Measurements from ENCODE around the gene SETX.

DNA sequence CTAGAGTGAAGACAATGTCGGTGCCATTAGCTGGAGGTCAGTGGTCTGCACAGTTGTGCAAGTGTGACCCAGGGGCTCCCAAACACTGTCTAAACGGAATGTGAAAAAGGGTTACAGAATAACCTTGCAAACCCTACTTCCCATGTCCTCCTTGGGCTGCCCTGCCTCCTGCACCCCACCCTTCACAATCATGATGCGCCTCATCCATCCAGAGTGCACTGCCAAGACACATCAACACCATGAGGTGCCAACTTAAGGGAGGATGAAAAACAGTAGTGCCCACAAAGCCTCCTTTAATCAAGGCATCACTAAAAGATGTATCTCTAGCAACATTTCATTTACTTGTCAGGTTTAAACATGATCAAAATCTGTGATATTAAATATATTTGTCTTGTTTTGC lies 87.1 kb downstream of the SETX start:
- TF ChIP-seq PCBP2 (optimal IDR thresholded peaks at IDR 0.05; ENCODE audit: low read depth, low read length, poor library complexity, severe bottlenecking) (no peak), TEAD2 (CRISPR knock-in tag; IDR thresholded peaks at IDR 0.05) (no peak), STAT5B (CRISPR knock-in tag; IDR thresholded peaks at IDR 0.05) (no peak), ZNF550 (CRISPR knock-in tag; IDR thresholded peaks at IDR 0.05; ENCODE audit: borderline replicate concordance) (no peak), POLR2A (IDR thresholded peaks at IDR 0.05; ENCODE audit: insufficient read depth in 1 of 2, low read depth in 2 of 2, low read length in 2 of 2) (no peak), ZFP62 (CRISPR knock-in tag; IDR thresholded peaks at IDR 0.05) (no peak), ZNF20 (CRISPR knock-in tag; IDR thresholded peaks at IDR 0.05) (no peak), ZNF83 (CRISPR knock-in tag; IDR thresholded peaks at IDR 0.05; ENCODE audit: borderline replicate concordance) (no peak), RAD21 (CRISPR knock-in tag; IDR thresholded peaks at IDR 0.05) (no peak), NFIC (IDR thresholded peaks at IDR 0.05; ENCODE audit: low read length) (no peak), SMC3 (IDR thresholded peaks at IDR 0.05; ENCODE audit: low read length) (no peak), POLR2AphosphoS5 (IDR thresholded peaks at IDR 0.05; ENCODE audit: low read depth, low read length) (no peak)
- TF ChIP-seq, protein P1, sequence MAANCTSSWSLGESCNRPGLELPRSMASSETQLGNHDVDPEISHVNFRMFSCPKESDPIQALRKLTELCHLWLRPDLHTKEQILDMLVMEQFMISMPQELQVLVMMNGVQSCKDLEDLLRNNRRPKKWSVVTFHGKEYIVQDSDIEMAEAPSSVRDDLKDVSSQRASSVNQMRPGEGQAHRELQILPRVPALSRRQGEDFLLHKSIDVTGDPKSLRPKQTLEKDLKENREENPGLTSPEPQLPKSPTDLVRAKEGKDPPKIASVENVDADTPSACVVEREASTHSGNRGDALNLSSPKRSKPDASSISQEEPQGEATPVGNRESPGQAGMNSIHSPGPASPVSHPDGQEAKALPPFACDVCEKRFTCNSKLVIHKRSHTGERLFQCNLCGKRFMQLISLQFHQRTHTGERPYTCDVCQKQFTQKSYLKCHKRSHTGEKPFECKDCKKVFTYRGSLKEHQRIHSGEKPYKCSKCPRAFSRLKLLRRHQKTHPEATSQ (CRISPR knock-in tag; IDR thresholded peaks at IDR 0.05; ENCODE audit: borderline replicate concordance), result no peak
- TF ChIP-seq, protein P2, sequence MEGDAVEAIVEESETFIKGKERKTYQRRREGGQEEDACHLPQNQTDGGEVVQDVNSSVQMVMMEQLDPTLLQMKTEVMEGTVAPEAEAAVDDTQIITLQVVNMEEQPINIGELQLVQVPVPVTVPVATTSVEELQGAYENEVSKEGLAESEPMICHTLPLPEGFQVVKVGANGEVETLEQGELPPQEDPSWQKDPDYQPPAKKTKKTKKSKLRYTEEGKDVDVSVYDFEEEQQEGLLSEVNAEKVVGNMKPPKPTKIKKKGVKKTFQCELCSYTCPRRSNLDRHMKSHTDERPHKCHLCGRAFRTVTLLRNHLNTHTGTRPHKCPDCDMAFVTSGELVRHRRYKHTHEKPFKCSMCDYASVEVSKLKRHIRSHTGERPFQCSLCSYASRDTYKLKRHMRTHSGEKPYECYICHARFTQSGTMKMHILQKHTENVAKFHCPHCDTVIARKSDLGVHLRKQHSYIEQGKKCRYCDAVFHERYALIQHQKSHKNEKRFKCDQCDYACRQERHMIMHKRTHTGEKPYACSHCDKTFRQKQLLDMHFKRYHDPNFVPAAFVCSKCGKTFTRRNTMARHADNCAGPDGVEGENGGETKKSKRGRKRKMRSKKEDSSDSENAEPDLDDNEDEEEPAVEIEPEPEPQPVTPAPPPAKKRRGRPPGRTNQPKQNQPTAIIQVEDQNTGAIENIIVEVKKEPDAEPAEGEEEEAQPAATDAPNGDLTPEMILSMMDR (CRISPR knock-in tag; IDR thresholded peaks at IDR 0.05), result no peak
